Esophagus mucosa (tissue), 1 donor: ENCODE results near the gene GBA3. TPM values are rescaled to one million over a fixed set of nuclear protein-coding genes. Genes with fewer than 3 reads are reported as not detected.
A peak's percentile ranks its signal among the peaks of the same experiment; 100 is the strongest.

ENCODE experiments used
- ATAC-seq: fragments of 200-7000 bp; cut with Tn5 transposase; one replicate; pipeline ENCODE4 v1.9.1; 2020
- total RNA-seq: library from RNA; stranded (reverse); gene quantifications from one replicate; pipeline ENCODE4 v1.2.4, GENCODE V29; 2023
- donor health status: DM: yes; HTN: yes; CAD: no.

The GBA3 gene
- 0.12 TPM for total RNA-seq

DNA sequence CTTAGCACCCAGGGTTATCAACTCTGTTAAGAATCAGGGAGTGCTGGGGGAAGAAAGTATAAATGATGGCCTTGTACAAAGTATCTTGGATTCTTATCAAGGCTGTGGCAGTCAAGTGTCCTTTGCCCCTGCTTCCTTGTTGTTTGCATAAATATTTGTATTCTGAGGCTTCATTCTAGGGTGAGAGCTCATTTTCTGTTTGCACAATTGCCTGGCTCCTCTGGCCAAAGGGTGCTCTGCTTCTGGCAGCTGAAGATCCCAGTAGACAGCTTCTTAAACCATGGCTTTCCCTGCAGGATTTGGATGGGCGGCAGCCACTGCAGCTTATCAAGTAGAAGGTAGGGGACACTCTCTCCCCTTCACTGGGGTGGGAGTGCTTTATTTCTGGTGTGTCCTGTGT, at the start of gene GBA3:
GBA3 (plus strand) TSS at position 202 of the 400 bp plus-strand sequence.
- no peak for ATAC-seq

DNA sequence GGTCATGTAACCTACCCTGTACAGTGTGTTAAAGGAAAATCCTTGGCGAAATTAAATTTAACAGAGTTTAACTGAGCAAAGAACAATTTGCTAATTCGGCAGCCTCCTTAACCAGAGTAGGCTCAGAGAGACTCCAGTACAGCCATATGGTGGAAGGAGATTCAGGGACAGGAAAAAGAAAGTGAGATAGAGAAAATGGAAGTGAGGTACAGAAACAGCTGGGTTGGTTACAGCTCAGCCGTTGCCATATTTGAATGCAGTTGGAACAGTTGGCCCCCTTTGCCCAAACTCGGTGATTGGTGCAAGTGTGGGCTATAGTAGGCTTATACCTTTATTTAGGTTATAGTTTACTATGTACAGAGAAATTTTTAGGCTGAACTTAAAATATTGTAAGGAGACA, 48.8 kb upstream of the GBA3 start:
- no peak for ATAC-seq

- no peak for ATAC-seq
Measured at GRCh38 chr4:22645481-22646182, 47.1 kb upstream of the GBA3 start.

GRCh38 chr4:22648996-22649395, 43.7 kb upstream of the GBA3 start:
- no peak for ATAC-seq

DNA sequence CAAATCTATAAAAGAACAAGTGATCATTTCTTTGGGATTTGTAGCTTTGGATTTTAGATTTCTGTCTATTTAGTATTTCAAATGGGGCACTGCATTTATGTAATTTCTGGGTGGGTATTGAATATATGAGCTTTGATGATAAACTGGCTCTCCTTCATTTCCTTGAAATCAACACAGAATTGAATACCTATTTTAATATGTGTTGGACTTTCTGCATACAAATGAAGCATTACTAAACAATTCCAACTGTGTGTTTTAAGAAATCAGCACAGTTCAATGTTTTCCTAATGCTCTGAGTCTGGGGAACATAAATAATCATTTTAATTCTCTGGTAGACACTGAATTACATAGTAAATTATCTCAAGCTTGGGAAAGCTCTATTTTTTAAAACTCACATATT, 42.0 kb upstream of the GBA3 start:
- no peak for ATAC-seq

DNA sequence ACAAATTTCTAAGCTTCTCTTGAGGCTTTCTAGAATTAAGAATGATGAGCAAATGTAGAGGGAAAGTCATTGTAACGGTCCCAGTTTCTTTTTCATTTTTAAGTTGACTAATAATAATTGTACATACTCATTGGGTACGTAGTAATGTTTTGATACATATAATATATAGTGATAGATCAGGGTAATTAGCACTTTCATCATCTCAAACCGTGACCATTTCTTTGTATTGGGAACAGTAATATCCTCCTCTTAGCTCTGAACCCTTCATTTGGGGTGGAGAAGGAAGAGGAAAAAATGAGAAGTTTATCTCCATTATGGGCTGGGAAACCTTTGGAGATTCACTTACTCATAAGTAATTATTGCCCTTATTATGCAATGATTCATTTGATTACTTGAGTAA, 39.0 kb upstream of the GBA3 start:
- no peak for ATAC-seq

GRCh38 chr4:22661443-22661842, 31.3 kb upstream of the GBA3 start:
- ATAC-seq: no peak

DNA sequence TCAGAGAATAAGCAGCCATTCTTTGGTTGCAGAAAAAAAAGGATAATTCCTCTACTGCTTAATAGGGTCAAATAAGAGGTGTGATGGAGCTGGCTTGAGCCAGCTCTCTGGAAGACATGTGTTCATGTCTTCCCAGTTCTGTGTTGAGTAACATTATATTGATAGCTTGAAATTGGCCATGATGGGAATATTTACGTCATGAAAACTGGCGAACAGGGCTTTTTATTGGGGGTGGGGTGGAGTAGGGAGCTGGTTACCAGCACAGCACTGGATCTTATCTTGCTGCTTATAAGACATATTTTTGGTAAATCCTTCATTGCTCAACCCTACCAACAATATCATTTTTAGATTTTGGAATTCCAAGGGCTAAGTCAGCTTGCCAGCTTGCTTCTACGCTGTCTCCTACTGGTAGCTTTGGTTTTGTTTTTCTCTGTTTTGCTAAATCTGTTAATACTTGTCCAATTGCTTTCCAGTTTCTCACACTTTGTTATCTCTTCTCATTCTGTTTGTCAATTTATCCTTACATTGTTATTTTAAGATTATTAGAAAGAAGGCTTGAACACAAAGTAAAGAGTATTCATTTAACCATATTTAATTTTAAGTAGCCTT, 25.3 kb upstream of the GBA3 start:
- ATAC-seq: no peak

DNA sequence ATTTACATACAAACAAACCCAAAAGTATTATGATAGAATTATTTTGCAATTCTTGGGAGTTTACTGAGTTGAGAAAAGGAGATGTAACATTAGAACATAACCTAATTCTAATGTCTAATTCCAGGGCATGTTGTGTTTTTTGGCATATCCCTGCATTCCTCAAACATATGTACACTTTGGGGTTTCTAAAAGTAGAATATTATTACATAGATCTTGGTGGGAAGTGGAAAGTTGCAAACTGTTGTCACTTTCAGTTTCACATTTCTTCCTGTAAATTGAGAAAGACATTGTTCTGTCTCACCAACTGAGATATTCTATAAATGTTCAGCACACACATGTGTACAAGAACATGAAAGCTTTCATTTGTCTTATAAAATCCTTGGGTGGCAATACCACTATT, 24.4 kb upstream of the GBA3 start:
- no peak for ATAC-seq

DNA sequence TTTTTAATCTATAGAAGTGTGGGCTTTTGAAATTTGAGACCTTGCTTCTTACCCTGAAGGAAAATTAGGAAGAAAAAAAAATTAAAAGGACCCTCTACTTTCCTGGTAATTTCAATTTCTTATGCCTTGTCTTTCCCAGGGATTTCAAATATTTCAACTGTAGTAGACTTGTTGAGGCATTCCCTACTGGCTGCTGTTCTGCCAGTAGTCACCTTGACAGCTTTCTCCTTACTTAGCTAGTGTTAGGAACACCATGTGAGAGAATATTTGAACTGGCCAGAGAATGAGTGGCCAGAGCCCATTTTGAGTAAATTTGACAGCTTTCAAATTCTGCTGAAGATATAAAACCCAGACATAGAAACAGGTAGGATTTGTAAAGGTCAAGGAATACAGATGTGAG, 24.0 kb upstream of the GBA3 start:
- no peak for ATAC-seq

- no peak for ATAC-seq
Measured at GRCh38 chr4:22670956-22671355, 21.8 kb upstream of the GBA3 start.

DNA sequence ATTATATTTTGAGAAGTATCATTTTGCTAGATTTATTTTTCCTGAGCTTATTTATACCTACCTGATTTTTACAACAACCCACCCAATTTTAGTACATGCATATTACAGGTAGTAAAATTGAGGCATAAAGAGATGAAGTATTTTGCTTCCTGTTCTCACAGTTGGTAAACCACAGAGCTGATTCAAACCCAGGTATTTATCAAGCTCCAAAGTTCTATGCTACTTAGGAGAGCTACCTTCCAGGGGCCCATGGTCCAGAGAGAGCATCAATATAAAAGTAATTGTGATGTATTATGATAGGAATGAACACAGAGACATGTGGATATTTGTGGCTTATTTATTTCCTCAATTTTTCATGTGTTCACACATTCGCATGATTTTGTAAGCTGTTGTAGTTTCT, 20.2 kb upstream of the GBA3 start:
- ATAC-seq: no peak

DNA sequence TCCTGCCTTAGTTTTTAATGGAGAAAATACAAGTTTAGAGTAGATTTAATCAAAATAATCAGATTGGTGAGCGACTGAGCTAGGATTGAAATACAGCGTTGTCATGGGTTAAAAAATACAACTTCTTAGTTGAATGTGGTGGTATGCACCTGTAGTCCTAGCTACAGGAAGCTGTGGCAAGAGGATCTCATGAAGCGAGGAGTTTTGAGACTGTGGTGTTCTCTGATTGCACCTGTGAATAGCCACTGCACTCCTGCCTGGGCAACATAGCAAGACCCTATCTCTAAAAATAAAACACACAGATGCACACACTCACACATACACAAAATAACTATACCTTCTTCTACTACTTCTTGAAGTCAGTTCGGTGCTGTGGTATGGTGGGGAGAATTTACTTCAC, 19.8 kb upstream of the GBA3 start:
- no peak for ATAC-seq

DNA sequence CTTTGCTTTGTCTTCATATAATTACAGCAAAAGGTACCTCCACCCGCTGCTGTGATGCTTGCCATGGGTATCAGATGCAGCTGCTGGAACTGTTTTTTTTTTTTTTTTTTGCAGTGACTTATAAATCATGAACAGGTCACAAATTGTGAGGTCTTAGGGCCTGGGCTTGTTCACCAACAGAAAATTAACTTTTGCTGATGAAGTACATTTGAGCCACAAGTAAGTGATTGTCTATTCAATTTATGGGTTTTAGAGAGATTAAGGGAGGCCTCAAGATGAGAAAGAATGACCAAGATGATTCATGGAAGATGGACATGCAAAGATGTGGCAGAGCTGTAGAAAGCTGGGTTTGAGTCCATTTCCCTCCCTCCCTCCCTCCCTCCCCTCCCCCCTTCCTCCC, 18.0 kb upstream of the GBA3 start:
- no peak for ATAC-seq

DNA sequence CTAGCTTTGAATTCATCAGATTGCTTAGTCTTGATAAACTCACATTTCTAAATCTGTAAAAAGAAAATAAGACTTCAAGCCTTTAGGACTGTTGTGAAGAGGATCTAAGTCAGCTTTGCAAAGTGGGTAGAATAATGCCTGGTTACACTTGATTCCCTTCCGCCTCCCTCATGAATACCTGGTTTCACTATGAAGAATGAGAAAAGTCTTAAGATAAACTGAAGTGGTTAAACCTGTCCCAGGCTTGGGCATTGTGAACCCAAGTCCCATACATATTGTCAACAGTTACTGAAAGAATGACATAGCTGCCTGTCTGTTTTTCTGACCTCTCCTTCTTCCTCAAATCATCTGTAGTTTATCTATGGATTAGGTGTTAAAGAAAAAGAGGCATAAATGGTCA, 16.7 kb upstream of the GBA3 start:
- no peak for ATAC-seq

DNA sequence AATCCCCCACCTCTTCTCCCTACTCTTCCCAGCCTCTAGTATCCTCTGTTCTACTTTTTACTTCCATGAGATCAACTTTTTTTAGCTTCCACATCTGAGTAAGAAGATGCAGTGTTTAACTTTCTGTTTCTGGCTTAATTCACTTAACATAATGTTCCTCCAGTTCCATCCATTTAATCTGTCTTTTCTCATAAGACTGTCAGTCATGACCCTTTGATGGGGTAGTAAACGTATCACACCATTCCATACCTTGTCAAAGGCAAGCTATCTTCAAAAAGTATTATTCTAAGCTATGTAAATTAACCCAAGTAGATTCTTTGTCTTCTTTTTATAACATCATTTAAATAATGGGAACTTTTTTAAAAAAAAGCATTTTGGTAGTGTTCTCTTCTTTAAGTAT, 15.0 kb upstream of the GBA3 start:
- ATAC-seq: no peak

GRCh38 chr4:22678940-22679854, 13.5 kb upstream of the GBA3 start:
- ATAC-seq: no peak

GRCh38 chr4:22680065-22680642, 12.6 kb upstream of the GBA3 start:
- ATAC-seq: no peak

DNA sequence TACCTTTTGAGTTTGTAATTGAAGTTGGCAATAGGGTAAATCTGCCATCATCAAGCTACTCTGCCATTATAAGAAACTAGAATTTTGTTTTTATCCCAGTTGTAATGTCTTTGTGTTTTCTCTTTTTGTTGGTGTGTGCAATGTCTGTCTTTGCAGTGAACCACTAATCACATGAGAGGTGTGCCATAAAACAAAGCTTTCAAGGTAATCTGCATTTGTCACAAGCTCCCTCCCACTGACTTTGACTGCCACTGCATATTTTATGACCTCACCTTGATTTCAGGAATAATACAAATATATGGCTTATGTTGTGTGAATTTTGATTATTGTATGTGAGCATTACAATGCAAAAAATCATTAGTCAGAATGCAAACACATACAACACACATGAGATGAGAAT, 9.0 kb upstream of the GBA3 start:
- no peak for ATAC-seq

DNA sequence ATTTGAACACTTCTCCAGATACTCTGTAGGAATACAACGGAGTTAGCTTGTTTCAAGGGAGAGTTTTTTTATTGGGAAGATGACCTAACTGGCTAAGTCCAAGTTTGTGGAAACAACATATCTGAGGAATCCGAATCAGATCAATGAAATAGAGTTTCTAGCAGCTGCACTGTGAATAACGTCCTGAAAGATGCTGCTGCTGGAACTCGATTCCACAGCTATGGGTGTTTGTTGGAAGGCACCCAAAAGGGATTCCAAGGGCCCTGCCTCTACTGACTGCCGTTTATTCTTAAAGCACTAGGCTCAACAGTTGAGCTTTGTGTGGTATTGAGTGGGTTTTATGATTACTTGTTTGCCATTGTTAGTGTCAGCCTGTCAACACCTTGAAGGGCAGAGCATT, 6.6 kb upstream of the GBA3 start:
- ATAC-seq: no peak

DNA sequence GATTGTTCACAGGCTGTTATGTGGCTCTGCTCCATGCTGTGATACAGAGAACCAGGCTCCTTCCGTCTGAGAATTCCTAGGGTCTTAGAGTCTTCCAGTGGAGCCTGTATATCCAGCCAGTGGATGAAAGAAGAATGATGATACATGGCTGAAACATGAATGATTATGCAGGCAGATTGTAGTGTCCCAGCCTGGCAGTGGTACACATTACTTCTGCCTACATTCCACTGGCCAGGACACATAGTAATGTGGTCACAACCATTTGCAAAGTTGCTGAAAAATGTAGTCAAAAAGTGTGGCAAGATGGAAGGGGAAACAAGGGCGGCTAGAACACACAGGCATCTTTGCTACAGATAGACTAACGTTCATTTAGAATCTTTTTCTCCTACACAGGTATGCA, 4.5 kb upstream of the GBA3 start:
- no peak for ATAC-seq

- no peak for ATAC-seq
Measured at GRCh38 chr4:22689428-22689827, 3.3 kb upstream of the GBA3 start.

- ATAC-seq: peak; percentile 31
Measured at GRCh38 chr4:22695029-22695428, 2.3 kb downstream of the GBA3 start.
